Choroid plexus epithelial cell (primary cell): ENCODE data around the gene ITGA11.
A peak's percentile ranks its signal among the peaks of the same experiment; 100 is the strongest.

Experiments used
- DNase-seq: peaks from one replicate; pipeline ENCODE4 v3.0.0-alpha.2; 2010; ENCODE audit warnings: low read depth
- H3K4me3 ChIP-seq: 2 replicates; pipeline ENCODE4 v1.5.1; 2011; ENCODE audit warnings: low read depth, mild to moderate bottlenecking, control low read depth, low read length, moderate library complexity
- CTCF ChIP-seq: conservative IDR thresholded peaks from 2 replicates; pipeline ENCODE4 v1.5.1; 2011; ENCODE audit warnings: low read depth, mild to moderate bottlenecking, control low read depth, inconsistent platforms, low read length, moderate library complexity

ITGA11 gene

DNA sequence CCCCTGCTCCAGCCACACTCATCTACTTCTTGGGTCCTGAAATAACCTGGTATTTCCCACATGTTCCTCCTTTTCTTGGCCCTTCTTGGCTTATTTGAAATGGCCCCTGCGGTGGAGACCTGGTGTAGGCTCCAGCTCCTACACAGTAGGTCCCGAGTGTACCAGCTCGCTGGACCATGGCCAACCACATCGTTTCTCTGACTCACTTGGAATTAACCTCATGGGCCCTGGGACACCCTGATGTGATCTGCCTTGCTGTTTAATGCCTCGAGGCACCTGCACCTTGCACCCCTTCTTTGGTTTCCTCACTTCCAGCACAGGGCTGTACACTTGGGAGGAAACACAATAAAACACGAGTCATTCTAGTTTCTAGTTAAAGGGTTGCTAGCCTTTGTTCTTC is 94.1 kb downstream of the ITGA11 start:
- no peak for TF ChIP-seq CTCF
- no peak for DNase-seq
- no peak overlapping the region for H3K4me3 ChIP-seq

DNA sequence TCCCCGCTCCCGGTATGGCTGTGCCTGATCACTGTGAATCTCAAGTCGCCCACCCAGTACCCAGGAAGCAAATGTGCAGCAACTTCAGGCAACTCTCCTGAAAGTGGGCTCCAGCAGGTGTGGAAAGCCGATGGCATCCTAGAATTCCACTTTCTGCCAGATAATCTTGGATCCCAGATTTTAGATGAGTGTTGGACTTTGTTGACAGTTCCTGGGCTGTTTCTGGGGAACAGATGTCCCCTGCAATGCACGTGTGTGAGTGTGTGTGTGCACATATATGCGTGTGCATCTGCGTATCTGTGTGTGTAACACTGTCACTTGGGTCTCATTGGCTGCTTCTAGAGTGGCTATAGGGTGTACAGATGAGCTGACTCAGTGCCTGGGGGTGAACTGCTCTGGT is 95.4 kb downstream of the ITGA11 start:
- no peak for TF ChIP-seq CTCF

GRCh38 chr15:68335655-68336054 is 96.3 kb downstream of the ITGA11 start:
- DNase-seq, result no peak
- no peak overlapping the region for H3K4me3 ChIP-seq
- TF ChIP-seq CTCF, result no peak

More for the DNA sequence above, 95.4 kb downstream of the ITGA11 start:
- no peak for DNase-seq
- no peak overlapping the region for H3K4me3 ChIP-seq

- no peak for TF ChIP-seq CTCF
- H3K4me3 ChIP-seq, result no peak overlapping the region
- DNase-seq, result no peak
Observed at GRCh38 chr15:68335251-68335650, 96.7 kb downstream of the ITGA11 start.

GRCh38 chr15:68334661-68335124 is 97.3 kb downstream of the ITGA11 start:
- no peak overlapping the region for H3K4me3 ChIP-seq
- TF ChIP-seq CTCF, result peak; percentile 13
- peak; percentile 67 for DNase-seq

DNA sequence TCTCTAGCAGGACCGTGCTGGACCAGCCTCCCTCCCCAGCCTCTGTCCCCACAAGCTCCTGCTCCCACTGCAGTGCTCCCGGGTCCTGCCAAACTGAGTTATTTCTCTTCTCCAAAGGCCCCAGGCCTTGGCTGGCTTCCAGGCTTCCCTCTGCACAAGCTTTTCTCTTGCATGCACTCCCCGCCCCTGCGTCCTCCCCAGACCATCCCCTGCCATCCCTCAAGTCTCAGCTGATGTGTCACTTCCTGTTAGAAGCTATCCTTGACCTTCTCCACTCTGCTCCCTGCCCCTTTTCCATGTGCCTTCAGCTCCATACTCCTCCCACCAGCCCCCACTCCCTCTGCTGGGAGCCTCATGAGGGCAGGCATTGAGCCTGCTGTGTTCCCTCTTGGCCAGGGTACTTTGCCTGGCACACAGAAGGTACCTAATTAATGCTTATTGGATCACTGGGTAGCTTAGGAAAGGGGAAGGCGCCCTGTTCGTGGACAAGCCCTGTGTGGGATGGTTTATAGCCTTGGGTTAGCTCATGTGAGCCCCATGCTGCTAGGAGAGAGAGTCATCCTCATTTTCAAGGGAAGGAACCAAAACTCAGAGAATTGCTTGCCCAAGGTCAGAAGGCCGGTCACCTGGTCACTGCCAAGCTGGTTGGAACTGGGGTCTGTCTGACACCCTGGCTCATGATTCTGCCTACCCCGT is 98.0 kb downstream of the ITGA11 start:
- H3K4me3 ChIP-seq, result no peak overlapping the region
- DNase-seq, result peak; percentile 67
- no peak for TF ChIP-seq CTCF

DNA sequence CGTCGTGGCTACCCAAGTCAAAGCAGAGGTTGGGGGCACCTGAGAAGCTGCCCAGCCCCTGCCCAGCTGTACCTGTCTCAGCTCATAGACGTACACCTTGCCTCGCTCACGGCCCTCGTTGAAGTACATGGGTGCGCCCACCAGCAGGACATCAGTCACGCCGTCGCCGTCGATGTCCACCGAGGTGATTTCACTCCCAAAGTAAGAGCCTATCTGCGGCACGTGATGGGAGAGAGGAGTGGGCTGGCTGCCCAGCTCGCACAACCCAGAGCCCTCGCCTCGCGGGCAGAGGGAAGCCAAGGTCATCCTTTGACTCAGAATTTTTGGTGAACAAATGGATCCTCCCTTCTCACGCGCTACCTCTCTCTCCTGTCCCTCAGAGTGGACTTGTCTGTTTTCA is 99.7 kb downstream of the ITGA11 start:
- no peak for TF ChIP-seq CTCF
- H3K4me3 ChIP-seq, result no peak overlapping the region
- no peak for DNase-seq
